Fibroblast of lung (primary cell): ENCODE data around the gene ZNF469. TPM values are rescaled to one million over a fixed set of nuclear protein-coding genes. Genes with fewer than 3 reads are reported as not detected.

Source experiments
- DNase-seq, 2 donors: peaks; one replicate each; pipeline versions ENCODE4 v3.0.0 to v3.0.0-alpha.2; 2010; ENCODE audit warnings: low read depth in 2 of 2
- H2AFZ ChIP-seq: 2 replicates; pipeline ENCODE4 v1.5.1; 2012; ENCODE audit warnings: low read length, control low read depth, inconsistent platforms
- H3K27ac ChIP-seq: 2 replicates; pipeline ENCODE4 v1.5.1; 2011; ENCODE audit warnings: low read length, control low read depth; ENCODE audit not compliant: insufficient read depth
- H3K27me3 ChIP-seq: 2 replicates; pipeline ENCODE4 v1.5.1; 2011; ENCODE audit warnings: mild to moderate bottlenecking, low read length; ENCODE audit not compliant: control insufficient read depth, insufficient read depth
- H3K36me3 ChIP-seq: 2 replicates; pipeline ENCODE4 v1.5.1; 2011; ENCODE audit warnings: low read length; ENCODE audit not compliant: control insufficient read depth, insufficient read depth
- H3K4me1 ChIP-seq: 2 replicates; pipeline ENCODE4 v1.5.1; 2011; ENCODE audit warnings: low read length; ENCODE audit not compliant: control insufficient read depth, insufficient read depth; ENCODE audit errors: extremely low read depth
- H3K4me2 ChIP-seq: 2 replicates; pipeline ENCODE4 v1.5.1; 2011; ENCODE audit warnings: low read length, control low read depth; ENCODE audit not compliant: insufficient read depth; ENCODE audit errors: extremely low read depth
- H3K4me3 ChIP-seq, 4 experiments: fragments of 200-600 bp in 1 of 4; sonication (generic) in 1 of 4; replicated peaks in 1 of 4; 2 replicates each; pipeline ENCODE4 v1.5.1; 2011 to 2016; ENCODE audit warnings: low read length in 4 of 4, low read depth in 3 of 4, mild to moderate bottlenecking in 3 of 4, control low read depth in 2 of 4, inconsistent platforms in 1 of 4, mixed read lengths in 1 of 4; ENCODE audit not compliant: insufficient read depth in 1 of 4; ENCODE audit errors: control extremely low read depth in 1 of 4
- H3K79me2 ChIP-seq: 2 replicates; pipeline ENCODE4 v1.5.1; 2012; ENCODE audit warnings: mild to moderate bottlenecking, low read length, inconsistent platforms; ENCODE audit not compliant: control insufficient read depth, insufficient read depth
- H3K9ac ChIP-seq: 2 replicates; pipeline ENCODE4 v1.5.1; 2011; ENCODE audit warnings: mild to moderate bottlenecking, low read length, control low read depth; ENCODE audit not compliant: insufficient read depth
- H3K9me3 ChIP-seq: 2 replicates; pipeline ENCODE4 v1.5.1; 2012; ENCODE audit warnings: low read depth, low read length; ENCODE audit not compliant: control insufficient read depth, insufficient read depth
- H4K20me1 ChIP-seq: 2 replicates; pipeline ENCODE4 v1.5.1; 2011; ENCODE audit warnings: low read length; ENCODE audit not compliant: control insufficient read depth, insufficient read depth; ENCODE audit errors: extremely low read depth
- CTCF ChIP-seq, 2 donors: IDR thresholded peaks in 1 of 2; conservative IDR thresholded peaks in 1 of 2; 1 replicate in 1 of 2; 2 replicates in 1 of 2; pipeline ENCODE4 v1.5.1; 2011 to 2012; ENCODE audit warnings: low read length in 2 of 2, control low read depth in 1 of 2, inconsistent platforms in 1 of 2, low read depth in 1 of 2, mild to moderate bottlenecking in 1 of 2
- EZH2 ChIP-seq: IDR thresholded peaks from 2 replicates; pipeline ENCODE4 v1.5.1; 2012; ENCODE audit warnings: low read length, control low read depth, mild to moderate bottlenecking; ENCODE audit errors: missing control alignments
- polyA plus RNA-seq, 2 donors: library from polyadenylated mRNA; depleted of rRNA in 1 of 2; stranded (reverse) in 1 of 2; unstranded in 1 of 2; fragments of >200 nt; gene quantifications; 2 replicates each; pipeline ENCODE4 v1.2.1, GENCODE V29; 2011 to 2012; ENCODE audit warnings: missing spikeins in 1 of 2
- total RNA-seq: library from RNA; depleted of rRNA; stranded (reverse); fragments of >200 nt; gene quantifications from 2 replicates; pipeline ENCODE4 v1.2.1, GENCODE V29; 2014

ZNF469 gene
- total and polyA plus RNA-seq, 2 donors (not counting 1 experiment from before 2014, with no cell fraction given): 0.82 to 1.5 TPM

GRCh38 chr16:88418869-88419268, 36.1 kb downstream of the ZNF469 start:
- no peaks in the 10 kb centered on the region for H3K36me3 ChIP-seq
- no peak overlapping the region for H2AFZ ChIP-seq
- no peaks in the 10 kb centered on the region for H3K79me2 ChIP-seq
- no peak overlapping the region for H3K9ac ChIP-seq
- H3K27ac ChIP-seq: no peak overlapping the region
- H4K20me1 ChIP-seq: no peaks in the 10 kb centered on the region
- H3K9me3 ChIP-seq: no peaks in the 10 kb centered on the region
- H3K4me3 ChIP-seq: no peak overlapping the region
- H3K27me3 ChIP-seq: no peaks in the 10 kb centered on the region
- no peak overlapping the region for H3K4me2 ChIP-seq
- no peak for TF ChIP-seq EZH2
- no peak for TF ChIP-seq CTCF (conservative IDR thresholded peaks at IDR 0.05 in 1 of 2, IDR thresholded peaks at IDR 0.05 in 1 of 2; ENCODE audit: low read depth in 1 of 2, low read length in 2 of 2)
- H3K4me1 ChIP-seq: no peaks in the 10 kb centered on the region
- no peak for DNase-seq

GRCh38 chr16:88419790-88420189, 37.0 kb downstream of the ZNF469 start:
- Histone ChIP-seq H3K4me2 (no peak overlapping the region), H3K27ac (no peak overlapping the region), H2AFZ (no peak overlapping the region), H3K36me3 (no peaks in the 10 kb centered on the region), H3K9me3 (no peaks in the 10 kb centered on the region), H3K79me2 (no peaks in the 10 kb centered on the region), H4K20me1 (no peaks in the 10 kb centered on the region), H3K4me1 (no peaks in the 10 kb centered on the region), H3K27me3 (no peaks in the 10 kb centered on the region), H3K4me3 (no peak overlapping the region), H3K9ac (no peak overlapping the region)
- TF ChIP-seq CTCF (conservative IDR thresholded peaks at IDR 0.05 in 1 of 2, IDR thresholded peaks at IDR 0.05 in 1 of 2; ENCODE audit: low read depth in 1 of 2, low read length in 2 of 2): no peak
- TF ChIP-seq EZH2: no peak
- no peak for DNase-seq

- Histone ChIP-seq H3K9me3 (no peaks in the 10 kb centered on the region), H3K36me3 (no peaks in the 10 kb centered on the region), H3K4me3 (no peak overlapping the region), H3K4me1 (no peaks in the 10 kb centered on the region), H3K79me2 (no peaks in the 10 kb centered on the region), H3K27me3 (no peaks in the 10 kb centered on the region), H3K9ac (no peak overlapping the region), H3K27ac (no peak overlapping the region), H4K20me1 (no peaks in the 10 kb centered on the region), H3K4me2 (no peak overlapping the region), H2AFZ (no peak overlapping the region)
- no peak for DNase-seq
- TF ChIP-seq CTCF (conservative IDR thresholded peaks at IDR 0.05 in 1 of 2, IDR thresholded peaks at IDR 0.05 in 1 of 2; ENCODE audit: low read depth in 1 of 2, low read length in 2 of 2) (no peak), EZH2 (no peak)
Measured at GRCh38 chr16:88420496-88420895, 37.7 kb downstream of the ZNF469 start.
